HG03064 (cell line): Measurements from ENCODE around the gene ROCK2.
"Not testable (repeated sequence)": the region's sequence is repeated elsewhere in the genome, so short reads cannot be mapped to it uniquely, and the experiment has no call there.

Experiments
- ATAC-seq: cut with Tn5 transposase; IDR thresholded peaks from one replicate; pipeline ENCODE4 v1.9.1; 2021; ENCODE audit warnings: low read depth; ENCODE audit not compliant: unreplicated experiment

Gene ROCK2

DNA sequence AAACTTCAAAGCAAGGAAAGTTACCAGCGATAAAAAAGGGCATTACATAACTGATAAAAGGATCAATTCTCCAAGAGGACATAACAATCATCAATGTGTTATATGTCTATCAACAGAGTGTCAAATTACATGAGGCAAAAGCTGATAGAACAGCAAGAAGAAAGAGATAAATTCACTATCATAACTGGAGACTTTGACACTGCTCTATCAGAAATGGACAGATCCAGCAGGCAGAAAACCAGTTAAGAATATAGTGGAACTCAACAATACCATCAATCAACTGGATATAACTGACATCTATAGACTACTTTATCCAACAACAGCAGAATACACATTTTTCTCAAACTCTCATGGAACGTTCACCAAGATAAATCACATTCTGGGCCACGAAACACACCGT is 65.0 kb downstream of the ROCK2 start:
- no peak for ATAC-seq

- no peak for ATAC-seq
Measured at GRCh38 chr2:11278219-11278618, 66.2 kb downstream of the ROCK2 start.

- ATAC-seq: no peak
Measured at GRCh38 chr2:11275910-11276309, 68.5 kb downstream of the ROCK2 start.

GRCh38 chr2:11270891-11271290 is 73.5 kb downstream of the ROCK2 start:
- ATAC-seq: no peak

- no peak for ATAC-seq
Measured at GRCh38 chr2:11267931-11268330, 76.5 kb downstream of the ROCK2 start.

DNA sequence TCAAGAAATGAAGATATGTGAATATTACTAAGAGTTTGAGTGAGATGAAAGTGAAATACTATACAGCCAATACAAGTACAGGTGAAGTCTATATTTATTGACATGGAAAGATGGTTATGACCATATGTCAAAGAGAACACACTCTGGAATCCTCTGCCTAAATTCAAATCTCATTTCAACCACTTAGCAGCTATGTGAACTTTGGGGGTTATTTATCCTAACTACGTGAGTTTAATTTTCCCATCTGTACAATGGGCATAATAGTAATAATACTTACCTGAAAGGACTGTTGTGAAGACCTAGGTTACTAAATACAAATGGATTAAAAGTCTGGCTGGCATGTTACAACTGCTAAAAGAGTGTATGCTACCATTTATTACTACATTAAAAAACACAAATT is 79.6 kb downstream of the ROCK2 start:
- no peak for ATAC-seq

- ATAC-seq: no peak
Measured at GRCh38 chr2:11264007-11264406, 80.4 kb downstream of the ROCK2 start.

GRCh38 chr2:11263177-11263576 is 81.3 kb downstream of the ROCK2 start:
- ATAC-seq: no peak

DNA sequence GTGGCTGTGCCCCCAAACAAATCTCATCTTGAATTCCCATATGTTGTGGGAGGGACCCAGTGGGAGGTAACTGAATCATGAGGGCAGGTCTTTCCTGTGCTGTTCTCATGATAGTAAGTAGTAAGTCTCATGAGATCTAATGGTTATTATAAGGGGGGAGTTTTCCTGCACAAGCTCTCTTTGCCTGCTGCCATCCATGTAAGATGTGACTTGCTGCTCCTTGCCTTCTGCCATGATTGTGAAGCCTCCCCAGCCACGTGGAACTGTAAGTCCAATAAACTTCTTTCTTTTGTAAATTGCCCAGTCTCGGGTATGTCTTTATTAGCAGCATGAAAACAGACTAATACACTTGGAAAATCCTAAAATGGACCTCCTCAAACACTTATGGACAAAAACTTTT is 82.0 kb downstream of the ROCK2 start:
- not testable (repeated sequence) for ATAC-seq

DNA sequence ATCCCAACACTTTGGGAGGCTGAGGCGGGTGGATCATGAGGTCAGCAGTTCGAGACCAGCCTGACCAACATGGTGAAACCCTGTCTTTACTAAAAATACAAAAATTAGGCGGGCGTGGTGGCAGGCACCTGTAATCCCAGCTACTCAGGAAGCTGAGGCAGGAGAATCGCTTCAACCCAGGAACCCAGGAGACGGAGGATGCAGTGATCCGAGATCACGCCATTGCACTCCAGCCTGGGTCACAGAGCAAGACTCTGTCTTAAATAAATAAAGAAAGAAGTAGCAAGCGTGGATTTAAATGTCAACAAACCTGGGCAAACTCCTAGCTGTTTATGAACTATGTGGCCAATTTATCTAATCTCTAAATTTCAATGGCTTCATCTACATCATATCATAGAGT is 82.9 kb downstream of the ROCK2 start:
- ATAC-seq: not testable (repeated sequence)

GRCh38 chr2:11260979-11261378 is 83.5 kb downstream of the ROCK2 start:
- ATAC-seq: no peak

DNA sequence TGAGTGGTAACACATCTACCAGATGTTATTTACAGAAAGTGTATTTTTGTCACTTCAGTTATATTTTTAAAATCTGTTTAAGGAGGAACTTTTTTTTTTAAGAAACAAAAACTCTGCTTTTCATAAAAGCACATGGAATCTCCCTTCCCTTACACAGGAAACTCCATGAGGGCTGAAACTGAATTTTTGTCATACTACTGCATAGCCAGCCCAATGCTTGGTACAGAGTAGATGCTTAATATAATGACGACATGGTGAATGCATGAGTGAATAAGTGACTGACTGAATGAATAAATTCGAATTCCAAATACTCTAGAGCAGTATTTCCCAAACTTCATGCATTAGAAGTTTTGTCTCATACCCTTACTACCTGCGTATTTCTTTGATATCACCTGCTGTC is 86.5 kb downstream of the ROCK2 start:
- no peak for ATAC-seq

DNA sequence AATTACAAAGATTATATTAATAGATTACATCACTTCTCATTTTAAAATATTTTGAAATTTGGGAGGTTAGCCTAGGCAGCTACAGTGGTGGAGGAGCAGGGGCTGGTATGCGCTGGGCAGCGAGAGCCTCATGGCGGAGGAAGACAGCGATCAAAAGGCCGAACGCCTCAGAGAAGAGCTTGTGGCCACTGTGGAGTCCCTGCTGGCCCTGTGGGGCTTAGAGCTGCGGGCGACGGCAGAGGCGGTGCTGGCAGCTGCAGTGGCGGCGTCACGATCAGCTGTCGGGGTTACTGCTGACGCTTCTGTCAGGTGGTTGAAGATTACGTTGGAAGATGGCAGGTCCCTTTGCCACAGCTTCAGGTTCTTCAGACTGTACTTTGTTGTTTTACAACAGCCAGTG is 87.4 kb downstream of the ROCK2 start:
- no peak for ATAC-seq

DNA sequence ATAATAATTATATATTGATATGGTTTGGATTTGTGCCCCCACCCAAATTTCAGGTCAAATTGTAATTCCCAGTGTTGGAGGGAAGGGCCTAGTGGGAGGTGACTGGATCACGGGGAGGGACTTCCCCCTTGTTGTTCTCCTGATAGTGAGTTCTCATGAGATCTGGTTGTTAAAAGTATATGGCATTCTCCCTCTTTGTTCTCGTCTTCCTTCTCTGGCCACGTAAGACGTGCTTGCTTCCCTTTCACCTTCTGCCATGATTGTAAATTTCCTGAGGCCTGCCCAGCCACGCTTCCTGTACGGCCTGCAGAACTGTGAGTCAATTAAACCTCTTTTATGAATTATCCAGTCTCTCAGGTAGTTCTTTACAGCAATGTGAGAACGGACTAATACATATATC is 88.3 kb downstream of the ROCK2 start:
- ATAC-seq: no peak

GRCh38 chr2:11254100-11254536 is 90.3 kb downstream of the ROCK2 start:
- no peak for ATAC-seq

DNA sequence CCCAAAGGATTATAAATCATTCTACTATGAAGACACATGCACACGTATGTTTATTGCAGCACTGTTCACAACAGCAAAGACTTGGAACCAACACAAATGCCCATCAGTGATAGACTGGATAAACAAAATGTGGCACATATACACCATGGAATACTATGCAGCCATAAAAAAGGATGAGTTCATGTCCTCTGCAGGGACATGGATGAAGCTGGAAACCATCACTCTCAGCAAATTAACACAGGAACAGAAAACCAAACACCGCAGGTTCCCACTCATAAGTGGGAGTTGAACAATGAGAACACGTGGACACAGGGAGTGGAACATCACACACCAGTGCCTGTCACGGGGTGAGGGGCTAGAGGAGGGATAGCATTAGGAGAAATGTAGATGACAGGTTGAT is 92.0 kb downstream of the ROCK2 start:
- not testable (repeated sequence) for ATAC-seq

DNA sequence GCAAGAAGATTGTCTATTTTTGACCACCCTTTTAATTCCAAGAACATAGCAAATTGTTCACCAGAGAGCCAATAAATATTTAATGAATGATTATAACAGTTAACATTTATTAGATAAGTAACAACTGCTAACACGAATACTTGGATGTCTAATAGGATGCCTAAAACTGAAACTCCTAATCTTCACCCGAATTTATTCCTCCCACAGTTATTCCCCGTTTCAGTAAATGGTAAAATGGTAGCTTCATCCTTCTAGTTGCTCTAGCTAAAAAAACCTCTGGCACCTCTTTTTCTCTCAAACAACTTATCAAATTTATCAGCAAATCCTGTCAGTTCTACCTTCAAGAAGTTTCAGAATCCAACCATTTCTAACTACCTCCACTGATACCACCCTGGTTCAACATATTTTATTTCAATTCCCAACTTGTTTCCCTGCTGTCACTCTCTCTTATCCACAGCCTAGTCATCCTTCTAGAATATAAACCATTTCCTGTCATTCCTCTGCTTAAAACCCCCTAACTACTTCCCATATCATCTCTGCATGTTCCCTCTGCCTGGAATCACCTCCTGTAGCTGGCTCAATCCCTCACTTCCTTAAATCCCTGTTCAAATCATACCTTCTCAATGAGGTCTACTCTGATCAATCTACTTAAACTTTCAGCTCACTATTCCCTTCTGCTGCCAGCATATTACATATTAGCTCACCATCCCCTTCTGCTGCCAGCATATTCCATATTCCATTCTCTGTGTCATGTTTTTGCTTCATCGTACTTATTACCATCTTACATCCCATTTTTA is 93.8 kb downstream of the ROCK2 start:
- no peak for ATAC-seq

DNA sequence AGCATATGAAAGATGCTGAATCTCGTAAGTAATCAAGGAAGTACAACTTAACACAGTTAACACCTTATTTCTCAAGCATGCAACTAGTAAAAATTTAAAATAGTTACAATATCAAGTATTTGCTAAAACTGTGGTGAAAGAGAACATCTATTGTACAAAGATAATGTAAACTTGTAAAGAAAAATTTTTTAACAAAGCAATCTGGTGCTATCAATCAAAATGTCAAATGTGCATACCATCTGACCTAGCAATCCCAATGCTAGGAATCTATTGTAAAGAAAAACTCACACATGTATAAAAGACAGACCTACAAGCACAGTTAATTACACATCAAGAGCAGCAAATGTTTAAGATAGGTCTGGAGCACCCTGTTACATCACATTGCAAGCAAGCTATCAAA is 99.1 kb downstream of the ROCK2 start:
- no peak for ATAC-seq

GRCh38 chr2:11244091-11244826 is 100.2 kb downstream of the ROCK2 start:
- ATAC-seq: no peak

GRCh38 chr2:11243512-11243911 is 100.9 kb downstream of the ROCK2 start:
- ATAC-seq: no peak

DNA sequence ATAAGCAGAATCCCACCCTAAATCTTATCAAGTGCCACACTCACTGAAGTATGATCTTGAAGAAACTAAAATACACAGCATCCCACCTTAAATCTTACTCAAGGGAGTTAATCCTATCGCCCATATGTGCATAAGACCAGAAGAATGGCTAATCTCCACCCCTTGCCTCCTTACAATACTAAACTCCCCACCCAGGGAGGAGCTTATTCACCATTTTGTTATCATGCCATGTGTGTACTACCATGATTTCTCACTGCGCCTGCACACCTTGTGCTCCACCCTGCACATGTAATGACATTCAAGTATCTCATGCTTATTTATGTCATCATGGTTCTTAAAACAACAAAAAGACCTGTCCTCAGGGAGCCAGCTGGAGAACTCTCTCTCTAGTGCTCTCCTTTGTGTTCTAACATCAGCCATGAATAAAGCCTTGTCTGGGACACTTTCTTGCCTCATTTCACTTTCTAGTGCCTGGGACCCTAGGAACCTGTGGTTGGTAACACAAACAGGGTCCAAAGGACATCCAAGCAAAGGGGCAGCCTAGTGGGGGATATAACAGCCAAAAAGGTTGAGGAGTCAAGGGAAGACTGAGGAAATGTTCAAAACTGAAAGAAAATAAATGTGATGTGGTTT is 101.8 kb downstream of the ROCK2 start:
- no peak for ATAC-seq
